ENCODE measurements around the gene CST4. TPM values are rescaled to one million over a fixed set of nuclear protein-coding genes. Genes with fewer than 3 reads are reported as not detected.

The CST4 gene
- total and polyA plus RNA-seq, 10 of the 15 experiments (the other 5 are each of a cell fraction or from before 2014, with no cell fraction given): not detected

DNA sequence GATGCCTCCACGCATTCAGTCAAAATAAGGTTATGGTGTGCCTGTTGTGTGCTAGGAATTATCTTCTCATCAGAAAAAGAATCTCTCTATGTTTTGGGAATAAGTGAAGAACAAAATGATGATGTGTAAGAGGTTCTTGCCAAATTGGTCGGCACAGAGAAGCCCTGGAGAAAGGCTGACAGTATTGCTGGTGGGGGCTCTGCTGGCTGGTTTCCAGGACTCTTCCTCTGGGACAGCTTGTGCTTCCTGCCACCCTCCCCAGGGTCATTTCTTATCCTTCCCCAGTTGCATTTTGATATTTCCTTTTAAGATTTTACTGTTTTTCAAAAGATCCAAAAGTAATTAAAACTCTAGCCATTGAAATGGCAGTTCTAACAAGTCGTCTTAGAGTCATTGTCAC lies 22.1 kb downstream of the CST4 start:
- in situ Hi-C loops (cut with MboI) (no loop called here), intact Hi-C loops (cut with micrococcal nuclease; ENCODE audit: unreplicated experiment) (loop anchor here (5.0 kb wide), 1 partner anchor 224 kb away; no protein-coding TSS in a partner anchor)
- Histone ChIP-seq H3K9ac (ENCODE audit: control insufficient read depth, insufficient read depth, low read length) (no peak overlapping the region), H3K9me3 (replicated peaks; ENCODE audit: control insufficient read depth, insufficient read depth, low read length) (no peaks in the 10 kb centered on the region), H4K20me1 (ENCODE audit: control insufficient read depth, insufficient read depth) (no peaks in the 10 kb centered on the region), H3K27ac (ENCODE audit: control insufficient read depth, insufficient read depth) (no peak overlapping the region), H3K36me3 (ENCODE audit: control insufficient read depth in 2 of 2, insufficient read depth in 2 of 2, low read length in 1 of 2) (no peaks in the 10 kb centered on the region), H3K27me3 (replicated peaks in 1 of 2; ENCODE audit: control insufficient read depth in 2 of 2, insufficient read depth in 2 of 2, low read length in 1 of 2) (no peaks in the 10 kb centered on the region), H3K4me2 (ENCODE audit: control insufficient read depth, insufficient read depth) (no peak overlapping the region), H3K4me3 (no peak overlapping the region), H3K4me1 (ENCODE audit: control insufficient read depth, insufficient read depth, low read length) (no peaks in the 10 kb centered on the region), H3K79me2 (ENCODE audit: control insufficient read depth, insufficient read depth, low read length) (no peaks in the 10 kb centered on the region), H2AFZ (ENCODE audit: control insufficient read depth, low read depth, low read length) (no peak overlapping the region)
- ChIA-PET POLR2A (no interaction called here), CTCF (interaction anchor here (0.6 to 1.2 kb wide), 2 partner anchors 9 to 326 kb away, joined by 3 to 5 read pairs; no protein-coding TSS in a partner anchor), RAD21 (ENCODE audit: unreplicated experiment) (no interaction called here), SMC1A (ENCODE audit: uncharacterized antibody, unreplicated experiment) (no interaction called here)
- 24% methylated on average over 3 of the region's 3 CpGs for WGBS (ENCODE audit: insufficient coverage, insufficient replicate concordance, low lambda C conversion rate, missing lambda C conversion rate)
- no peak for DNase-seq (ENCODE audit: low read depth, low spot score)
- FAIRE-seq: no peak
- no peak for ATAC-seq
- no peak for TF ChIP-seq EGR1 (IDR thresholded peaks at IDR 0.05; ENCODE audit: borderline replicate concordance in 1 of 2, low read depth in 2 of 2, low read length in 2 of 2)
- no peak for TF ChIP-seq SPI1 (IDR thresholded peaks at IDR 0.05; ENCODE audit: borderline replicate concordance, insufficient read depth, low read depth, low read length)
- TF ChIP-seq EZH2 (IDR thresholded peaks at IDR 0.05; ENCODE audit: borderline replicate concordance, control insufficient read depth, low read depth, low read length): no peak
- no peak for TF ChIP-seq WRNIP1 (IDR thresholded peaks at IDR 0.05; ENCODE audit: borderline replicate concordance, low read depth, low read length)
- TF ChIP-seq MTA2 (IDR thresholded peaks at IDR 0.05; ENCODE audit: low read depth): no peak
- BruUV-seq (replicated peaks): no TSS peak

DNA sequence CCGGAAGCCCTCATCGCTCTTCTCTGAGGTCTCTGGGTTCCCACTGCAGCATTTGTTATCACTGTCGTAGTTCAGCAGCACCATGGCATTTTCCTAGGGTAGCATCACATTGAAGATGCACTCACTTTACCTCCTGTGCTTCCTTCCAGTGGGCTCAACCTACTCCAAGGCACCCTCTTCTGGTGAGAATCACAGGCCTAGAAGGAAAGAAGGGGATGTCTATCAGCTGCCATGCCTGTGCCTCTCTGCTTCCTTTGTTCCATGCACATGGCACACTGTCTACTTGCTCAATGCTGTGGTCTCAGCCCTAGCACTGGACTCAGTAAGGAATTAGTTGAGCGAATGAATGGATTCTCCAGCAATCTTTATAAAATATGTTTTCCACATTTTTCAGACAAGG lies 22.6 kb downstream of the CST4 start:
- DNase-seq (ENCODE audit: low read depth, low spot score) (no peak), ATAC-seq (no peak), FAIRE-seq (no peak)
- Histone ChIP-seq H3K79me2 (ENCODE audit: control insufficient read depth, insufficient read depth, low read length) (no peaks in the 10 kb centered on the region), H3K4me1 (ENCODE audit: control insufficient read depth, insufficient read depth, low read length) (no peaks in the 10 kb centered on the region), H3K4me2 (ENCODE audit: control insufficient read depth, insufficient read depth) (no peak overlapping the region), H3K4me3 (no peak overlapping the region), H3K9me3 (replicated peaks; ENCODE audit: control insufficient read depth, insufficient read depth, low read length) (no peaks in the 10 kb centered on the region), H3K27ac (ENCODE audit: control insufficient read depth, insufficient read depth) (no peak overlapping the region), H4K20me1 (ENCODE audit: control insufficient read depth, insufficient read depth) (no peaks in the 10 kb centered on the region), H2AFZ (ENCODE audit: control insufficient read depth, low read depth, low read length) (no peak overlapping the region), H3K27me3 (replicated peaks in 1 of 2; ENCODE audit: control insufficient read depth in 2 of 2, insufficient read depth in 2 of 2, low read length in 1 of 2) (no peaks in the 10 kb centered on the region), H3K9ac (ENCODE audit: control insufficient read depth, insufficient read depth, low read length) (no peak overlapping the region), H3K36me3 (ENCODE audit: control insufficient read depth in 2 of 2, insufficient read depth in 2 of 2, low read length in 1 of 2) (no peaks in the 10 kb centered on the region)
- intact Hi-C loops (cut with micrococcal nuclease; ENCODE audit: unreplicated experiment) (loop anchor here (5.0 kb wide), 1 partner anchor 224 kb away; no protein-coding TSS in a partner anchor), in situ Hi-C loops (cut with MboI) (no loop called here)
- TF ChIP-seq MYC (IDR thresholded peaks at IDR 0.05; ENCODE audit: insufficient read depth, insufficient read length, insufficient replicate concordance, low read length, severe bottlenecking) (no peak), ETV6 (conservative IDR thresholded peaks at IDR 0.05 in 1 of 2, IDR thresholded peaks at IDR 0.05 in 1 of 2; ENCODE audit: borderline replicate concordance in 1 of 2, low read depth in 1 of 2) (no peak), SMAD1 (IDR thresholded peaks at IDR 0.05; ENCODE audit: low read depth, partially characterized antibody) (no peak), EZH2 (IDR thresholded peaks at IDR 0.05; ENCODE audit: borderline replicate concordance, control insufficient read depth, low read depth, low read length) (no peak), RB1 (IDR thresholded peaks at IDR 0.05; ENCODE audit: borderline replicate concordance) (no peak), KAT2A (conservative IDR thresholded peaks at IDR 0.05; ENCODE audit: control insufficient read depth, low read depth, low read length) (no peak)
- TF ChIP-seq, protein P1, sequence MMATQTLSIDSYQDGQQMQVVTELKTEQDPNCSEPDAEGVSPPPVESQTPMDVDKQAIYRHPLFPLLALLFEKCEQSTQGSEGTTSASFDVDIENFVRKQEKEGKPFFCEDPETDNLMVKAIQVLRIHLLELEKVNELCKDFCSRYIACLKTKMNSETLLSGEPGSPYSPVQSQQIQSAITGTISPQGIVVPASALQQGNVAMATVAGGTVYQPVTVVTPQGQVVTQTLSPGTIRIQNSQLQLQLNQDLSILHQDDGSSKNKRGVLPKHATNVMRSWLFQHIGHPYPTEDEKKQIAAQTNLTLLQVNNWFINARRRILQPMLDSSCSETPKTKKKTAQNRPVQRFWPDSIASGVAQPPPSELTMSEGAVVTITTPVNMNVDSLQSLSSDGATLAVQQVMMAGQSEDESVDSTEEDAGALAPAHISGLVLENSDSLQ (IDR thresholded peaks at IDR 0.05): no peak
- TF ChIP-seq, protein P2, sequence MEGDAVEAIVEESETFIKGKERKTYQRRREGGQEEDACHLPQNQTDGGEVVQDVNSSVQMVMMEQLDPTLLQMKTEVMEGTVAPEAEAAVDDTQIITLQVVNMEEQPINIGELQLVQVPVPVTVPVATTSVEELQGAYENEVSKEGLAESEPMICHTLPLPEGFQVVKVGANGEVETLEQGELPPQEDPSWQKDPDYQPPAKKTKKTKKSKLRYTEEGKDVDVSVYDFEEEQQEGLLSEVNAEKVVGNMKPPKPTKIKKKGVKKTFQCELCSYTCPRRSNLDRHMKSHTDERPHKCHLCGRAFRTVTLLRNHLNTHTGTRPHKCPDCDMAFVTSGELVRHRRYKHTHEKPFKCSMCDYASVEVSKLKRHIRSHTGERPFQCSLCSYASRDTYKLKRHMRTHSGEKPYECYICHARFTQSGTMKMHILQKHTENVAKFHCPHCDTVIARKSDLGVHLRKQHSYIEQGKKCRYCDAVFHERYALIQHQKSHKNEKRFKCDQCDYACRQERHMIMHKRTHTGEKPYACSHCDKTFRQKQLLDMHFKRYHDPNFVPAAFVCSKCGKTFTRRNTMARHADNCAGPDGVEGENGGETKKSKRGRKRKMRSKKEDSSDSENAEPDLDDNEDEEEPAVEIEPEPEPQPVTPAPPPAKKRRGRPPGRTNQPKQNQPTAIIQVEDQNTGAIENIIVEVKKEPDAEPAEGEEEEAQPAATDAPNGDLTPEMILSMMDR (IDR thresholded peaks at IDR 0.05 in 2 of 3, conservative IDR thresholded peaks at IDR 0.05 in 1 of 3; ENCODE audit: control insufficient read depth in 2 of 3, extremely low read depth in 1 of 3, insufficient read depth in 1 of 3, low read depth in 3 of 3, low read length in 3 of 3): 0 out of 6 replicates have a peak, but pooled peaks of 1 of the 3 experiments have one; percentile 11
- CTCF ChIA-PET: interaction anchor here (0.6 to 1.2 kb wide), 2 partner anchors 10 to 325 kb away, joined by 3 to 5 read pairs; no protein-coding TSS in a partner anchor
- RAD21 ChIA-PET (ENCODE audit: unreplicated experiment): no interaction called here
- POLR2A ChIA-PET: no interaction called here
- BruUV-seq (replicated peaks): no TSS peak
- 61% methylated on average over 4 of the region's 4 CpGs for WGBS (ENCODE audit: insufficient coverage, insufficient replicate concordance, low lambda C conversion rate, missing lambda C conversion rate)
- SMC1A ChIA-PET (ENCODE audit: uncharacterized antibody, unreplicated experiment): no interaction called here

All from GM12878 (cell line).